K562 (cell line): Measurements from ENCODE around the gene CREM. TPM values are rescaled to one million over a fixed set of nuclear protein-coding genes. Genes with fewer than 3 reads are reported as not detected.

ENCODE experiments used
- ATAC-seq: fragments of 200-7000 bp; cut with Tn5 transposase; 3 replicates; pipeline ENCODE4 v1.9.1; 2020; ENCODE audit warnings: moderate library complexity
- BruUV-seq: library from RNA; stranded (reverse); fragments of 400-500 nt; replicated peaks from 2 replicates; lab custom pipeline; 2021; lab: Mats Ljungman, UMichigan
- CTCF ChIA-PET: fragments of 300-600 bp; formaldehyde crosslinking; extraction: SDS; loops from one replicate; lab custom pipeline; 2021; ENCODE audit warnings: low intra/inter-chr PET ratio; lab: Yijun Ruan, JAX
- POLR2A ChIA-PET: fragments of 300-600, 350-650 bp; sonication (Branson Sonifier 250); formaldehyde crosslinking; extraction: SDS; loops from one replicate; lab custom pipeline; 2021; ENCODE audit warnings: antibody characterized with exemption, inconsistent platforms; lab: Yijun Ruan, JAX
- DNase-seq, 4 experiments: peaks; one replicate each; pipeline versions ENCODE4 v3.0.0 to v3.0.0-alpha.2; 2011 to 2018; ENCODE audit warnings: low spot score in 3 of 4, mixed read lengths in 3 of 4; ENCODE audit errors: extremely low read depth in 1 of 4
- FAIRE-seq: peaks from 2 replicates; lab custom pipeline; 2011; peaks lifted over from hg19 to GRCh38; lab: Jason Lieb, UNC
- H2AFZ ChIP-seq: 2 replicates; pipeline ENCODE4 v1.6.0; 2011; ENCODE audit warnings: low read depth, low read length, control low read depth, inconsistent platforms
- H3K27ac ChIP-seq: fragments of 200-600 bp; 3 replicates; pipeline ENCODE4 v1.8.0; 2011; ENCODE audit warnings: low read depth, mild to moderate bottlenecking, control low read depth, inconsistent platforms, low read length, moderate library complexity, mixed read lengths; ENCODE audit errors: extremely low read depth
- H3K27me3 ChIP-seq, 2 experiments: fragments of 300-600 bp in 1 of 2; 2 replicates in 1 of 2; 3 replicates in 1 of 2; pipeline versions ENCODE4 v1.6.0 to v1.8.0; 2011; ENCODE audit warnings: inconsistent platforms in 2 of 2, low read length in 2 of 2, mild to moderate bottlenecking in 1 of 2, mixed read lengths in 1 of 2, moderate library complexity in 1 of 2; ENCODE audit not compliant: control insufficient read depth in 2 of 2, insufficient read depth in 2 of 2
- H3K36me3 ChIP-seq: fragments of 300-600 bp; 3 replicates; pipeline ENCODE4 v1.8.0; 2011; ENCODE audit warnings: mild to moderate bottlenecking, low read length, inconsistent platforms; ENCODE audit not compliant: control insufficient read depth, insufficient read depth
- H3K4me1 ChIP-seq, 2 experiments: fragments of 200-600 bp in 1 of 2; replicated peaks in 1 of 2; 2 replicates in 1 of 2; 3 replicates in 1 of 2; pipeline versions ENCODE4 v1.5.1 to v1.8.0; 2011; ENCODE audit warnings: inconsistent platforms in 2 of 2, low read length in 2 of 2, mild to moderate bottlenecking in 1 of 2, mixed read lengths in 1 of 2, moderate library complexity in 1 of 2; ENCODE audit not compliant: control insufficient read depth in 2 of 2, insufficient read depth in 2 of 2
- H3K4me2 ChIP-seq: 2 replicates; pipeline ENCODE4 v1.6.1; 2011; ENCODE audit warnings: low read length, control low read depth, inconsistent platforms, mixed read lengths; ENCODE audit not compliant: insufficient read depth
- H3K4me3 ChIP-seq: fragments of 200-600 bp; sonication (generic), shearing (Covaris generic); 2 replicates; pipeline ENCODE4 v1.5.1; 2016; ENCODE audit warnings: control low read depth, inconsistent platforms
- H3K79me2 ChIP-seq: fragments of 200-600 bp; 3 replicates; pipeline ENCODE4 v1.8.0; 2011; ENCODE audit warnings: low read length, inconsistent platforms; ENCODE audit not compliant: control insufficient read depth, insufficient read depth
- H3K9ac ChIP-seq, 2 experiments: 2 replicates each; pipeline versions ENCODE4 v1.6.0 to v1.6.1; 2011; ENCODE audit warnings: low read depth in 2 of 2, low read length in 2 of 2, control low read depth in 1 of 2, inconsistent platforms in 1 of 2, mild to moderate bottlenecking in 1 of 2, mixed read lengths in 1 of 2; ENCODE audit not compliant: insufficient read depth in 1 of 2
- H3K9me1 ChIP-seq: one replicate; pipeline ENCODE4 v1.6.0; 2011; ENCODE audit warnings: inconsistent platforms, mild to moderate bottlenecking, low read length, moderate library complexity; ENCODE audit not compliant: control insufficient read depth, insufficient read depth
- H3K9me3 ChIP-seq: replicated peaks from 2 replicates; pipeline ENCODE4 v1.5.1; 2011; ENCODE audit warnings: low read depth, low read length, inconsistent platforms; ENCODE audit not compliant: control insufficient read depth, insufficient read depth
- H4K20me1 ChIP-seq: replicated peaks from 2 replicates; pipeline ENCODE4 v1.6.1; 2011; ENCODE audit warnings: low read length, inconsistent platforms, mixed read lengths; ENCODE audit not compliant: control insufficient read depth, insufficient read depth
- C11orf30 ChIP-seq: fragments of 450-650 bp; IDR thresholded peaks from 2 replicates; pipeline ENCODE4 v1.6.1; 2016; ENCODE audit warnings: low read depth, mild to moderate bottlenecking
- GTF2F1 ChIP-seq: IDR thresholded peaks from 2 replicates; pipeline ENCODE4 v1.6.1; 2011; ENCODE audit warnings: low read depth, low read length, improper control_type of control experiment
- HMG20A ChIP-seq: fragments of 450-650 bp; formaldehyde crosslinking; conservative IDR thresholded peaks from 2 replicates; pipeline ENCODE4 v1.4.0; 2020; ENCODE audit warnings: mild to moderate bottlenecking, mixed read lengths
- PHF21A ChIP-seq: fragments of 450-650 bp; IDR thresholded peaks from 2 replicates; pipeline ENCODE4 v1.6.1; 2017; ENCODE audit warnings: low read depth, borderline replicate concordance
- ZBTB5 ChIP-seq: fragments of 450-650 bp; IDR thresholded peaks from 2 replicates; pipeline ENCODE4 v1.6.1; 2017; ENCODE audit warnings: antibody characterized with exemption
- ZFP36 ChIP-seq: fragments of 150-350 bp; IDR thresholded peaks from 2 replicates; pipeline ENCODE4 v1.6.1; 2018; ENCODE audit warnings: low read length, low read depth; ENCODE audit not compliant: partially characterized antibody
- ZFX ChIP-seq: sonication (generic); formaldehyde crosslinking; IDR thresholded peaks from 2 replicates; pipeline ENCODE4 v1.8.0; 2022; ENCODE audit warnings: mild to moderate bottlenecking, missing genetic modification reagents, moderate library complexity
- ZKSCAN3 ChIP-seq: fragments of 250-450 bp; sonication (Bioruptor Pico); IDR thresholded peaks from 2 replicates; pipeline ENCODE4 v1.4.0; 2020
- ZNF316 ChIP-seq: fragments of 450-650 bp; IDR thresholded peaks from 2 replicates; pipeline ENCODE4 v1.6.1; 2016
- WGBS: fragments of 100-300 bp; shearing (Covaris generic); methylation state at CpG from one replicate; pipeline ENCODE4 v1.1.6; 2016; ENCODE audit warnings: low coverage, mixed read lengths; ENCODE audit not compliant: insufficient coverage; ENCODE audit errors: missing lambda C conversion rate; 5-methylcytosine and 5-hydroxymethylcytosine counted together
- in situ Hi-C: fragments of 300-500 bp; cut with MboI; formaldehyde crosslinking; loops from 4 replicates; pipeline ENCODE4 v1.15.0; 2018; ENCODE audit warnings: inconsistent platforms, mixed read lengths
- intact Hi-C: fragments of 100-400 bp; cut with micrococcal nuclease; formaldehyde crosslinking; loops from 2 replicates; pipeline ENCODE4 v1.14.2; 2022
- polyA plus RNA-seq, 8 experiments: library from polyadenylated mRNA; depleted of rRNA in 4 of 8; stranded (reverse) in 5 of 8; unstranded in 3 of 8; fragments of >200 nt; fragmentation: Nextera tagmentation in 2 of 8; fragmentation: Illumina TruSeq in 1 of 8; extraction: Ambion mirVana in 2 of 8; extraction: Trizol in 1 of 8; gene quantifications; 2 replicates each; pipeline versions ENCODE4 v1.2.1 to v1.2.3, GENCODE V29; 2011 to 2014; ENCODE audit warnings: inconsistent platforms in 1 of 8, missing spikeins in 1 of 8
- total RNA-seq, 7 experiments: library from RNA; depleted of rRNA in 6 of 7; stranded (reverse); fragments of >200 nt in 6 of 7; fragmentation: Illumina TruSeq in 2 of 7; extraction: Trizol in 2 of 7; gene quantifications; 2 replicates each; pipeline versions ENCODE4 v1.2.1 to v1.2.3, GENCODE V29; 2011 to 2021; ENCODE audit warnings: low replicate concordance in 1 of 7

The CREM gene
- total and polyA plus RNA-seq, 9 of the 15 experiments (the other 6 are each of a cell fraction or from before 2014, with no cell fraction given), result 39.1 to 70.2 (median 48.3) TPM

- no peaks in the 10 kb centered on the region for H3K9me1 ChIP-seq
- no peaks in the 10 kb centered on the region for H3K9me3 ChIP-seq
- no peaks in the 10 kb centered on the region for H4K20me1 ChIP-seq
- FAIRE-seq (no peak), DNase-seq (no peak), ATAC-seq (no peak)
- TF ChIP-seq ZBTB5 (no peak), ZFX (CRISPR knock-in tag) (no peak), GTF2F1 (no peak), PHF21A (no peak), ZKSCAN3 (no peak), C11orf30 (peak; percentile 68; the same call in 1 of the 2 replicates), ZFP36 (no peak), ZNF316 (peak; percentile 68), HMG20A (CRISPR knock-in tag) (no peak)
- H3K4me1 ChIP-seq, result no peaks in the 10 kb centered on the region
- CTCF ChIA-PET, result no interaction called here
- intact Hi-C loops, result no loop called here
- no TSS peak for BruUV-seq
- POLR2A ChIA-PET, result interaction anchor here (1.3 kb wide), 1 partner anchor 9 kb away, joined by 3 read pairs; no protein-coding TSS in a partner anchor
- no peak overlapping the region for H3K4me3 ChIP-seq
- no peaks in the 10 kb centered on the region for H3K36me3 ChIP-seq
- H2AFZ ChIP-seq, result no peak overlapping the region
- WGBS, result 73% methylated on average over 6 of the region's 6 CpGs
- no peaks in the 10 kb centered on the region for H3K79me2 ChIP-seq
- no peak overlapping the region for H3K4me2 ChIP-seq
- H3K27ac ChIP-seq, result no peak overlapping the region
- in situ Hi-C loops, result no loop called here
- no peaks in the 10 kb centered on the region for H3K27me3 ChIP-seq
- no peak overlapping the region for H3K9ac ChIP-seq
These were observed 40.0 kb downstream of the CREM start for GRCh38 chr10:35166607-35167006.
